Subcutaneous abdominal adipose tissue (tissue), 5 donors: ENCODE results near the gene KCNJ10.
A peak's percentile ranks its signal among the peaks of the same experiment; 100 is the strongest.

Source experiments
- H3K27ac ChIP-seq: one replicate; pipeline ENCODE4 v1.7.0; 2013; ENCODE audit warnings: low read depth, mild to moderate bottlenecking, inconsistent platforms, low read length, moderate library complexity
- H3K27me3 ChIP-seq, 5 donors: one replicate each; pipeline ENCODE4 v1.7.0; 2013; ENCODE audit warnings: low read length in 5 of 5, inconsistent platforms in 1 of 5; ENCODE audit not compliant: control insufficient read depth in 5 of 5, insufficient read depth in 4 of 5
- H3K36me3 ChIP-seq, 5 donors: one replicate each; pipeline ENCODE4 v1.7.0; 2013; ENCODE audit warnings: low read length in 5 of 5; ENCODE audit not compliant: control insufficient read depth in 5 of 5, insufficient read depth in 5 of 5
- H3K4me1 ChIP-seq, 5 donors: one replicate each; pipeline ENCODE4 v1.7.0; 2013; ENCODE audit warnings: low read length in 5 of 5, mild to moderate bottlenecking in 3 of 5, moderate library complexity in 1 of 5; ENCODE audit not compliant: control insufficient read depth in 5 of 5, insufficient read depth in 5 of 5
- H3K4me3 ChIP-seq, 5 donors: one replicate each; pipeline ENCODE4 v1.7.0; 2013; ENCODE audit warnings: low read length in 5 of 5, low read depth in 1 of 5
- H3K9ac ChIP-seq, 5 donors: one replicate each; pipeline ENCODE4 v1.7.0; 2013; ENCODE audit warnings: low read length in 5 of 5, mild to moderate bottlenecking in 4 of 5, moderate library complexity in 3 of 5
- H3K9me3 ChIP-seq, 5 donors: one replicate each; pipeline ENCODE4 v1.7.0; 2013; ENCODE audit warnings: low read length in 5 of 5; ENCODE audit not compliant: control insufficient read depth in 5 of 5
- donor health status: healthy.
- donor health status: healthy.
- donor health status: healthy.
- donor health status: healthy.
- donor health status: healthy.

KCNJ10 gene

DNA sequence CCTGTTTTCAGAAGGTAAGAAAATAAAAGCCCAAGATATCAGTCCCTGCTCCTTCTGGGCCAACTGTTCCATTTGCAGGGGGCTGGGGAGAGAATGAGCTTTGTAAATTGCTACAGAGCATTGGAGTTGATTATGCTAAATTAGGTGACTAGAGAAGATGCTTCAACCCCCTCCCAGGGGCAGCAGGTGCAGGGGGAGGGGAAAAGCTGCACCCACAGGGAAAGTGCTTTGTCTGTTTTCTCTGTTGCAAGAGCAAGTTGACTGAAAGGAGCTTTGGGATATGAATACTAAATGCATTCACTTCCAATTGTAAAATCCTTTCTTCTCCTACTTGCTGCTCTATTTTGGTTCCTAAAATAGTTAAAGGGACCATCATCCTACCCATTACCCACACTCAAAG, 21.6 kb downstream of the KCNJ10 start:
- no peaks in the 10 kb centered on the region for H3K36me3 ChIP-seq
- H3K4me1 ChIP-seq = peaks cover 0 to 10% (median 8%) of the 10 kb centered on the region in 5 donors
- no peaks in the 10 kb centered on the region for H3K9me3 ChIP-seq
- H3K27ac ChIP-seq = no peak overlapping the region
- H3K27me3 ChIP-seq = peaks cover 0 to 5% (median 0%) of the 10 kb centered on the region in 5 donors
- H3K9ac ChIP-seq = no peak overlapping the region
- H3K4me3 ChIP-seq = no peak overlapping the region

DNA sequence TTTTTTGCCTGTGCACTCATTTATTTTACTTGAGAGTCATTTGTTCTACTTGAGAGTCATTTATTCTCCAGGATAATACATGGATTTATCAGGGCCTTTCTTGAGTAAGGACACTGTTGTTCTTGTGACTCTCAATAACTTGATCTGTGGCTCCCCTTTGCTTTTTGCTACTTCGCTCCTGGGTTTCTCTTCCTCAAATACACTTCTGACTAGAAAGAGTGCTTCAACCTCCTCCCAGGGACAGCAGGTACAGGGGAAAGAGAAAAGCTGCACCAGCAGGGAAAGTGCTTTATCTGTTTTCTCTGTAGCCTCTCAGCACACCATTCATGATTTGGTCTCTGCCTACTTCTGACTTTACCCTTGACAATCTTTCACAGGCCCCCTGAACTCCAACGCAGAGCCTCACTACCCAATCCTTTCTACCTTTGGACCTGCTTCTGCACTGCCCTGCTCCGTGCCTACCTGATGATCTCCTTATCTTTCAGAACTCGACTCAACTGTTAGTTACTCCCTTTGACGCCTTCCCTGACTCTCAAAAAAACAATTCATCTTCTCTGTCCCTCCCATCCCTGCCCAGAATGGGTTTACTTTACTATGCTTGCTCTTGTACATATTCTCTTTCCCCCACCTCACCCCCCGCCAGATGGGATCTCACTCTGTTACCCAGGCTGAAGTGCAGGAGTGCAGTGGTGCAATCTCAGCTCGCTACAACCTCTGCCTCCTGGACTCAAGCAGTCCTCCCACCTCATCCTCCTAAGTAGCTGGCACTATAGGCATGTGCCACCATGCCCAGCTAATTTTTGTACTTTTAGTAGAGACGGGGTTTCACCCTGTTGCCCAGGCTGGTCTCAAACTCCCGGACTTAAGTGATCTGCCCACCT, 22.6 kb downstream of the KCNJ10 start:
- Histone ChIP-seq H3K9ac (peak overlapping the region in 1 of 5 donors; percentile 37), H3K4me1 (peaks cover 0 to 10% (median 8%) of the 10 kb centered on the region in 5 donors), H3K9me3 (no peaks in the 10 kb centered on the region), H3K36me3 (no peaks in the 10 kb centered on the region), H3K27me3 (peaks cover 0 to 4% (median under 1%) of the 10 kb centered on the region in 5 donors), H3K27ac (no peak overlapping the region), H3K4me3 (peak overlapping the region in 1 of 5 donors; percentile 26)

DNA sequence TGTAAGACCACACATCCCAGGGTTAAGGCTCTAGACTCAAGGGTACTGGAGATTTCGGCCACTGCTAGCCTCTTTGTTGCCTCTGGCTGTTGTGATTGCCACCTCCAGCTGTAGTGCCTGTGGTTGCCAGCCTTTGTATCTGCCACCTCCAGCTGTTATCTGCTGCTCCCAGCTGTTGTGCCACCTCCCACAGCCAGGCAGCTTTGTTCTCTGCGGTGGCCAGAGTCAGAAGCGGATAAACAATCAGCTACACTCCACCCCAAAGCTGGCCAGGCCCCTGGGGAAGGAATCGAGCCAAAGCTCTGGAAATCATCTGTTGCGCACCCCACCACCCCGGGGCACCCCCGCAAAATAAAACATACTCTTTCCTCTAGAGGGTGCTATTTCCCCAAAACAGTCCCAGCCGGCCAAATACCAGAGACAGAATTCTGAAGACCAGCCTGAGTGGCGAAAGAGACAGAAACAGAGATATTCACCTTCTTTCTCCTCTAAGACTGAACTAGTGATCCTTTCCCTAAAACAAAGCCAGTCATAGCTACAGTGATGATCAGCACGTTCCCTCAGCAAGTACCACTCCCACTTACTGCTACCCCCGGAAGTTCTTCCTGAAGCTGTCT, 23.4 kb downstream of the KCNJ10 start:
- no peaks in the 10 kb centered on the region for H3K9me3 ChIP-seq
- H3K4me1 ChIP-seq = peaks cover 0 to 10% (median 8%) of the 10 kb centered on the region in 5 donors
- no peaks in the 10 kb centered on the region for H3K36me3 ChIP-seq
- no peak overlapping the region for H3K27ac ChIP-seq
- peak overlapping the region in 1 of 5 donors; percentile 26 for H3K4me3 ChIP-seq
- H3K9ac ChIP-seq = peak overlapping the region in 1 of 5 donors; percentile 37
- peaks cover 0 to 6% (median 0%) of the 10 kb centered on the region in 5 donors for H3K27me3 ChIP-seq

DNA sequence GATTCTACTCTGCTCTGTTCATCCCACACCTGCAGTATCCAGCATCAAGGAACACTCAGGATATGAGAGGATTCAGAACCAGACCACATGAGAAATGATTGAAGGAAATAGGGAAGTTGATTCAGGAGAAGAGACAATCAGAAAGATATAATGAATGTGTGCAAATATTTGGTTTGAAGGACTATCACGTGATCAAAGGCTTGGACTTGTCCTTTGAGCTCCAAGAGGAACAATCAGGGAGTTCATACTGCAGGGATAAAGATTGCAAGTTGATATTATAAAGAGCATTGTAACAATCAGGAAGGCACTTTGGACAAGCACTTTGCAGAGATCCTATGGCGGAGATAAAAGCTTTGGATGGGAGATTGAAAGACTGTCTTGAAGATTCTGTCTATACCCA, 24.3 kb downstream of the KCNJ10 start:
- Histone ChIP-seq H3K36me3 (no peaks in the 10 kb centered on the region), H3K4me1 (peaks cover 0 to 10% (median 8%) of the 10 kb centered on the region in 5 donors), H3K27me3 (peaks cover 0 to 6% (median 0%) of the 10 kb centered on the region in 5 donors), H3K9ac (no peak overlapping the region), H3K4me3 (no peak overlapping the region), H3K27ac (no peak overlapping the region), H3K9me3 (no peaks in the 10 kb centered on the region)

DNA sequence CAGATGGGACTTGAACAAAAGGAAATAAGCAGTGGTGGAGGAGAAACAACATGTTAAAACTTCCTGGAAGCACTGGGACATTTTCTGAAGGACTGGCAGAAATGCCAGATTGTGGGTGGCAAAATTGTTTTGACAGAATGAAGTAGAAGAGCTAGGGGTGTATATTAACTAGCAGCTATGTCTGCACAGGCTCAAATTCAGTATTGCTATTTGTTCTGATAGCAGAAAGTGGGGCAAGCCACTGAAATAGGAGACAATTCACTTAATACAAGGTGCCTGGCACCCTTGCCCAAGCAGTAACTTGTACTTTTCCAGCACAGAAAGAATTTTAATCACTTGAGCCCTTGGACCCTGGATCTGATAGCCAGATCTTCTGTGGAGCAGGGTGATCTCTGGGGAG, 26.4 kb downstream of the KCNJ10 start:
- H3K9ac ChIP-seq = no peak overlapping the region
- H3K4me3 ChIP-seq = no peak overlapping the region
- H3K9me3 ChIP-seq = no peaks in the 10 kb centered on the region
- H3K36me3 ChIP-seq = no peaks in the 10 kb centered on the region
- peaks cover 0 to 10% (median 8%) of the 10 kb centered on the region in 5 donors for H3K4me1 ChIP-seq
- H3K27ac ChIP-seq = no peak overlapping the region
- H3K27me3 ChIP-seq = peaks cover 0 to 6% (median 0%) of the 10 kb centered on the region in 5 donors

DNA sequence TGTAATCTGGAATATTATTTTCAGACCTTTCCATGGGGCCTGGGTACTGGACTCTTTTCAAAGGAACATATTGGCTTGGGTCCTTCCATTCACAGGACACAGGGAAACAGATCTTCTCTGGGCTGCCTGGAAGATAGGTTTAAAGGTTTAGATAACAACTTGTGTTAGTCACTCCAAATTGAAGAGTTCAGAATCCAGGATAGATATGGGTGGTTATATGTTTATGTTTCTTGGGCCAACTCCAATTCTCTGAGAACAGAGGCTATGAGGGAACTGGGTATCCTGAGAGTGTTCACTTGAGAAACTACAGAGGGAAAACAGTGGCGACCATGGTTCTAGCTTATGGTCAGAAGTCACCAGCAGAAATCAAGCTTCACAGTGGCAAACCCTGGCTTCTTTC, 29.5 kb downstream of the KCNJ10 start:
- no peaks in the 10 kb centered on the region for H3K9me3 ChIP-seq
- H3K4me3 ChIP-seq = no peak overlapping the region
- no peak overlapping the region for H3K9ac ChIP-seq
- peaks cover 0 to 6% (median 0%) of the 10 kb centered on the region in 5 donors for H3K27me3 ChIP-seq
- no peaks in the 10 kb centered on the region for H3K4me1 ChIP-seq
- H3K36me3 ChIP-seq = no peaks in the 10 kb centered on the region
- H3K27ac ChIP-seq = no peak overlapping the region

DNA sequence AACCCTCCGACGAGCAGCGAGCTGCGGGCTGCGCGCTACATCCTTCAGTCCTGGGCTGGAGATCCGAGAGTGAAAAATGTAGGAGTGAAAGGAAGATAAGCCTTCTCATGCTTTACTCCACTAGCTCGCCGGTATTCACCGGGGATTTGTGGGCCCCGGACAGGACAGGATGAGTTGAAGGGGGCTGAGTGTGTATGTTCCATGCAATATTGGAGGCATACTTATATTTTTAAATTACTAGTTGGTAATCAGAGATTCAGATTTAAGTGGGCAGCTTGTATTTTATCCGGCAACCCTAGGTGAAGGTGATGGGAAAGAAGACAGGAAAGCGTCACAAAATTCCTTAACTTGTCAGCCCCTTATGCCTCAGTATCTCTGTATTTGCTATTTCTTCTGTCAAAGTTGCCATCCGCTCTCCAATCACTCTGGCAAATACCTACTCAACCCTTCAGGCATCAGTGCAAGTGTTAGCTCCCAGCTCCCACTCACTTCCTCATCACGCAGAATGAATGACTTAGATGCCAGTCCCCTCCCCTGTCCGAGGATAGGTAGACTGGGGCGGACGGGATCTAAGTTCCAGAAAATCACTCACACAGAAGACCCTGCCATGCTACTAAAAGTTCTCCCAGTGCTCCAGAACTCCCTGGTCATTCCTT, 37.7 kb downstream of the KCNJ10 start:
- Histone ChIP-seq H3K36me3 (no peaks in the 10 kb centered on the region), H3K9ac (peak overlapping the region; percentile 69 to 89 (median 85)), H3K4me3 (peak overlapping the region; percentile 95 to 98 (median 97)), H3K4me1 (peaks cover 7 to 29% (median 25%) of the 10 kb centered on the region in 5 donors), H3K27me3 (no peaks in the 10 kb centered on the region), H3K9me3 (no peaks in the 10 kb centered on the region), H3K27ac (peak overlapping the region; percentile 66)

DNA sequence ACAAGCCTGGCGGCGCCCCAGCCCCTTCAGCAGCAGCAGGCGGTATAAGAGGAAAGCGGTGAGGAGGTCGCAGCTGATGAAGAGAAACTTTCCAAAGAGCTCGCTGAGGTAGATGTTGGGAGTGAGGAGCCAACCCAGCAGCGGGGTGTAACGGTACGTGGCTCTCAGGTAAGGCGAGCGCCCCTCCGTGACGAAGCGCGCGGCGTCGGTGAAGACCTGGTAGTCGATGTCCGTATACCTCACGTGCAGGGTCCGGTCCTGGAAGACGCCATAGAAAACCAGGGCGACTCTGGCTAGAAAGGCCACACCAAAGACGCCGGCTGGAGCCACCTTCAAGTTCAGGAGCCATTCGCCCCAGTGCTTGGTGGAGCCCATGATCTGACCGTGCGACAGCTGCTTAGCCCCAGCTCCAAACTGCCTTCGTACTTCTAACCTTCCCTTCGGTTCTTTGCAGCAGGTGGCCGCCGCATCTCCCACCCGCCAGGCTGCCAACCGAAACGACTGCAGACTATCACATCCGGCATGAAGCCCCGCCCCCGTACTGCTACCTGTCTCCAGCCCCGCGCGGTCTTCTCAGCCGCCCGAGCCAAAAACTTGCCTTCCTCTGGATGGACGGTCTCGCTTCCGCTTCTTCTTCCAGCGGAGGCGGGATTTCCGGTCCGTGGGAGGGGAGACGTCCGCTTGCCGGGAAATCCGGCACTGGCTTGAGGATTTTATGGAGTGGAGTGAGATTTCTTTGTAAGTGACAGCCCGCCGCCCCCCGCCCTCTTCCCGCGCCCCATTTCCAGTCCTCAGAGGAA, 38.4 kb downstream of the KCNJ10 start, which contains the start of gene PIGM:
TSS of gene PIGM (minus strand) at position 626 of the 800 bp plus-strand sequence. CDS start at position 375, 251 bp downstream.
- Histone ChIP-seq H3K4me3 (peak within 1 kb of the TSS; percentile 95 to 98 (median 97)), H3K27ac (peak within 1 kb of the TSS; percentile 66), H3K4me1 (peaks cover 7 to 29% (median 25%) of the 10 kb centered on the region in 5 donors), H3K27me3 (no peaks in the 10 kb centered on the region), H3K36me3 (no peaks in the 10 kb centered on the region), H3K9ac (peak within 1 kb of the TSS; percentile 69 to 89 (median 85)), H3K9me3 (no peaks in the 10 kb centered on the region)

DNA sequence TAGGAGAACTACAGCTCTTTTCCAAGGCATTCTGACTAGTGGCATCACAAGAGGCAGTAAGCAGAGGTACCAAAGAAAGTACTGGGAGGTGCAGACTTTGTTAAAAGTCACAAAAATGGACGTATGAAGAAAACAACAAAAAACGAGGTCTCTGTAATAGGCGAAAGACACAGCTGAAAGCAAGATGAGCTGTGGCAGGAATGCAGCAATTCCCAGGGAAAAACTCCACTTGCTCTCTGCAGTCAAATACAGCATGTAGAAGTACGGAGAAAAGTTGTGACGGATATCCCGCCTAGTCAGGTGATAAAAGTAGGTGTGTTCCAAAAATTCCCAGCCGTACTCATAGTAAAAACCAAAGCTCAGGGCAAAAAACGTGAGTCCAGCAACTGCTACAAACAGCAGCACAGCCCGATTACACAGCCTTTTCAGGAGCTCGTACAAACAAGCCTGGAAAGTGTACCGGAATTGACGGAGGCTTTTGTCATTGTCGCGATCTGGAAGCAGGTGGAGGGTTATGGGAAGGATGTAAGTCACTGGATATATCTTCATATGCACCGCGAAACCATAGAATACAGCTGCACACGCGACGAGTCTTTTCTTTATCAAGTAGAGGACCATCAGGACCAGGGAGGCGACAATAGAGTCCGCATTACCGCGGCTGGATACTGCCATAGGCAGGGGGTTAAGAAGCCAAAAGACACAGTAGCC, 39.1 kb downstream of the KCNJ10 start:
- H3K4me3 ChIP-seq = peak overlapping the region; percentile 95 to 98 (median 97)
- H3K36me3 ChIP-seq = no peaks in the 10 kb centered on the region
- peaks cover 7 to 29% (median 25%) of the 10 kb centered on the region in 5 donors for H3K4me1 ChIP-seq
- peak overlapping the region; percentile 63 to 89 (median 85) for H3K9ac ChIP-seq
- H3K9me3 ChIP-seq = no peaks in the 10 kb centered on the region
- peak overlapping the region; percentile 0 for H3K27ac ChIP-seq
- no peaks in the 10 kb centered on the region for H3K27me3 ChIP-seq
